KMS-11 (cell line): ENCODE data around the gene TBC1D19.

ENCODE experiments used
- H2AFZ ChIP-seq: fragments of 200-600 bp; sonication (generic); 2 replicates; pipeline ENCODE4 v1.6.1; 2016; ENCODE audit warnings: antibody characterized with exemption, mixed run types, low read depth
- H3K27ac ChIP-seq: fragments of 200-600 bp; sonication (generic); 2 replicates; pipeline ENCODE4 v1.6.1; 2016; ENCODE audit warnings: mild to moderate bottlenecking, mixed run types
- H3K27me3 ChIP-seq: fragments of 200-600 bp; sonication (generic); 2 replicates; pipeline ENCODE4 v1.6.1; 2017; ENCODE audit warnings: mild to moderate bottlenecking, low read depth, mixed run types, moderate library complexity; ENCODE audit not compliant: insufficient read depth
- H3K36me3 ChIP-seq: fragments of 200-600 bp; sonication (generic); 2 replicates; pipeline ENCODE4 v1.6.1; 2017; ENCODE audit warnings: mild to moderate bottlenecking, mixed run types; ENCODE audit not compliant: insufficient read depth
- H3K4me1 ChIP-seq: fragments of 200-600 bp; sonication (generic); 2 replicates; pipeline ENCODE4 v1.6.1; 2016; ENCODE audit warnings: mild to moderate bottlenecking, low read depth, mixed run types; ENCODE audit not compliant: poor library complexity, severe bottlenecking
- H3K4me2 ChIP-seq: fragments of 200-600 bp; sonication (generic); 2 replicates; pipeline ENCODE4 v1.7.0; 2016; ENCODE audit warnings: mild to moderate bottlenecking, mixed run types
- H3K4me3 ChIP-seq: fragments of 200-600 bp; sonication (generic); IDR thresholded peaks from 2 replicates; pipeline ENCODE4 v1.6.1; 2017; ENCODE audit warnings: low read depth, low read length, mixed read lengths; ENCODE audit not compliant: insufficient read depth
- H3K79me2 ChIP-seq: fragments of 200-600 bp; sonication (generic); 2 replicates; pipeline ENCODE4 v1.6.1; 2016; ENCODE audit warnings: low read depth, mixed run types; ENCODE audit not compliant: insufficient read depth
- H3K9ac ChIP-seq: fragments of 200-600 bp; sonication (generic); 2 replicates; pipeline ENCODE4 v1.6.1; 2016; ENCODE audit warnings: mild to moderate bottlenecking, mixed run types
- H4K20me1 ChIP-seq: fragments of 200-600 bp; sonication (generic); 2 replicates; pipeline ENCODE4 v1.6.1; 2016; ENCODE audit warnings: mild to moderate bottlenecking, mixed run types; ENCODE audit not compliant: insufficient read depth
- TF ChIP-seq, protein P1 (sequence below): fragments of 200-600 bp; sonication (generic); conservative IDR thresholded peaks from 2 replicates; pipeline ENCODE4 v1.6.1; 2017; ENCODE audit warnings: low read depth, mild to moderate bottlenecking, antibody characterized with exemption, low read length, moderate library complexity, mixed read lengths

TBC1D19 gene

DNA sequence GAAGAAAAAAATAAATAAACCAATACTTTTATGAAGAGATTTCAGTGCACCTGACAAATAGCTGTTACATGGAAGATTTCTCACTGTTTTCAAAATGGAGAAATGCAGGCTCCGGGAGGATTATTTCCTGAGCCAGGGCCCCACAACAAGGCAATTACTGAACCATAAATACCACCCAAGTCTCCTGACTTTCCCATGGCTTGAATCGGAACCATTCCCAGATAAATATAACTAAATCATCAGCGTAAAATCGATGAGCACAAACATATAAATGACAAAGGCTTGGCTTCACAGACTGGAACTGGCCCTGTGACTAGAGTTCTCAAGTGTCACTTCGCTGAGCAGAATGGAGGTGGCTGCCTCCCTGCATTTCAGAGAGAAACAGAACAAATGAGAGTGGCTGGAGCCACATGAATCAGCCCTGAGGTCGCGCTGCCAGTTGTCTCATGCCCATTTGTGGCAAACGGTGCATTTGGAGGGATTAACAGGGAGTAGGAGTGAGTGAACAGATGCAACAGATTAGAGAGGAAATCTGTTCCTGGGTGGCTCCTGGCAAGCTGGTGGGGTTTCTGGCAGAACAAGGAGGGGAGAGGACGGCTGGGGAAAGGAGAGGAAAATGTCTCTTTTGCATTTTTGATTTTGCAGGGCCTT lies 219.5 kb downstream of the TBC1D19 start:
- H3K27ac ChIP-seq = no peak overlapping the region
- no peak overlapping the region for H2AFZ ChIP-seq
- H3K27me3 ChIP-seq = no peaks in the 10 kb centered on the region
- no peaks in the 10 kb centered on the region for H3K79me2 ChIP-seq
- H3K9ac ChIP-seq = no peak overlapping the region
- TF ChIP-seq, protein P1, sequence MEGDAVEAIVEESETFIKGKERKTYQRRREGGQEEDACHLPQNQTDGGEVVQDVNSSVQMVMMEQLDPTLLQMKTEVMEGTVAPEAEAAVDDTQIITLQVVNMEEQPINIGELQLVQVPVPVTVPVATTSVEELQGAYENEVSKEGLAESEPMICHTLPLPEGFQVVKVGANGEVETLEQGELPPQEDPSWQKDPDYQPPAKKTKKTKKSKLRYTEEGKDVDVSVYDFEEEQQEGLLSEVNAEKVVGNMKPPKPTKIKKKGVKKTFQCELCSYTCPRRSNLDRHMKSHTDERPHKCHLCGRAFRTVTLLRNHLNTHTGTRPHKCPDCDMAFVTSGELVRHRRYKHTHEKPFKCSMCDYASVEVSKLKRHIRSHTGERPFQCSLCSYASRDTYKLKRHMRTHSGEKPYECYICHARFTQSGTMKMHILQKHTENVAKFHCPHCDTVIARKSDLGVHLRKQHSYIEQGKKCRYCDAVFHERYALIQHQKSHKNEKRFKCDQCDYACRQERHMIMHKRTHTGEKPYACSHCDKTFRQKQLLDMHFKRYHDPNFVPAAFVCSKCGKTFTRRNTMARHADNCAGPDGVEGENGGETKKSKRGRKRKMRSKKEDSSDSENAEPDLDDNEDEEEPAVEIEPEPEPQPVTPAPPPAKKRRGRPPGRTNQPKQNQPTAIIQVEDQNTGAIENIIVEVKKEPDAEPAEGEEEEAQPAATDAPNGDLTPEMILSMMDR = no peak
- H4K20me1 ChIP-seq = no peaks in the 10 kb centered on the region
- H3K4me2 ChIP-seq = no peak overlapping the region
- no peaks in the 10 kb centered on the region for H3K36me3 ChIP-seq
- H3K4me3 ChIP-seq = no peak overlapping the region
- H3K4me1 ChIP-seq = no peaks in the 10 kb centered on the region

DNA sequence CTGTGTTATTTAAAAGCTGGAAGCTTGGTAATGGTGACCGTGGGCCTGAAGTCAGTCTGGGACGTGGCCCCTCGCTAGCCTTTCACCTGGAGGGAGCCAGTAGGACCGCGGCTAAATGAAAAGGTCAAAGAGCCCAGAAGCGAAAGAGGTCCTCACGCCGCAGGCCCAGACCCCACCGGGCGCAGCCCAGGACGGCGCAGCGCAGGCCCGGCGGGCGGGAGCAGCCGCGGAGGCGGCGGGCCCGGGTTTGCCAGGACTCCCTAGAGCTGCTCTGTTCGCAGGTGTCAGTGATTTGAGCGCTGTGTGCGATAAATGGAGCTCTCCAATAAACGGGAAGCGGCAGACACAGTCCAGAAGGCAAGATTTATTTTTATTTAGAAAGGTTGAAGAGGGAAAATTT lies 220.6 kb downstream of the TBC1D19 start:
- no peaks in the 10 kb centered on the region for H3K36me3 ChIP-seq
- no peaks in the 10 kb centered on the region for H4K20me1 ChIP-seq
- H3K9ac ChIP-seq = no peak overlapping the region
- TF ChIP-seq, protein P1 = no peak
- H3K27ac ChIP-seq = no peak overlapping the region
- H3K27me3 ChIP-seq = no peaks in the 10 kb centered on the region
- no peak overlapping the region for H2AFZ ChIP-seq
- no peaks in the 10 kb centered on the region for H3K79me2 ChIP-seq
- H3K4me3 ChIP-seq = no peak overlapping the region
- H3K4me2 ChIP-seq = no peak overlapping the region
- H3K4me1 ChIP-seq = no peaks in the 10 kb centered on the region

DNA sequence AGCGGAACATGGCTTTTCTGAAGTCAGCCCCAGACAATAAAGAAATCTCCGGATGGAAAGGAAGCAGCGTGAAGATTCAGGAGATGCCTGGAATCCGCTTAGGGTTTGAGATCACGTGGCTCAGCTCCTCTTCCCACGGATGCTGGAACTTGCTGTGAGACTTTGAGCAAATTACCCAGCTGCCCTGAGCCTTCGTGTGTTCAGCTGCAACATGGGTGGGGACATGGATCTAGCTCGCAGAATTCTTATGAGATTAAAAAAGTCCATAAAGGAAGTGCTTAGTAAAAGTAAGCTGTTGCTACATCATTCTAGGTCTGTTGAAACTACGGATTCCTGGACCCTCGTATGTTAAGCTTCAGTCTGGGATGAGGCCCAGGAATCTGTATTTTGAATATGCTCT lies 221.0 kb downstream of the TBC1D19 start:
- Histone ChIP-seq H3K27me3 (no peaks in the 10 kb centered on the region), H3K4me2 (no peak overlapping the region), H3K4me3 (no peak overlapping the region), H4K20me1 (no peaks in the 10 kb centered on the region), H3K4me1 (no peaks in the 10 kb centered on the region), H2AFZ (no peak overlapping the region), H3K27ac (no peak overlapping the region), H3K9ac (no peak overlapping the region), H3K36me3 (no peaks in the 10 kb centered on the region), H3K79me2 (no peaks in the 10 kb centered on the region)
- TF ChIP-seq, protein P1 = no peak
